SK-N-SH (cell line): Measurements from ENCODE around the gene ADAM11. TPM values are rescaled to one million over a fixed set of nuclear protein-coding genes. Genes with fewer than 3 reads are reported as not detected.

Experiments used
- ELF1 ChIP-seq: IDR thresholded peaks from 2 replicates; pipeline ENCODE4 v1.4.0; 2012
- IRF3 ChIP-seq: fragments of 150-350 bp; IDR thresholded peaks from 2 replicates; pipeline ENCODE4 v1.6.1; 2016; ENCODE audit warnings: mild to moderate bottlenecking, low read depth, low read length
- MEF2A ChIP-seq: IDR thresholded peaks from 2 replicates; pipeline ENCODE4 v1.4.0; 2012; ENCODE audit warnings: low read depth, borderline replicate concordance
- NRF1 ChIP-seq: IDR thresholded peaks from 2 replicates; pipeline ENCODE4 v1.6.1; 2012; ENCODE audit warnings: low read depth, mild to moderate bottlenecking, low read length
- PBX3 ChIP-seq: IDR thresholded peaks from 2 replicates; pipeline ENCODE4; 2012
- POLR2AphosphoS5 ChIP-seq: IDR thresholded peaks from 2 replicates; pipeline ENCODE4 v1.6.1; 2012; ENCODE audit warnings: low read depth, low read length
- REST ChIP-seq: IDR thresholded peaks from 2 replicates; pipeline ENCODE4 v1.6.1; 2012; ENCODE audit warnings: mild to moderate bottlenecking, low read depth, low read length, moderate library complexity
- RXRA ChIP-seq: IDR thresholded peaks from 2 replicates; pipeline ENCODE4 v1.4.0; 2012; ENCODE audit warnings: low read depth, mild to moderate bottlenecking, borderline replicate concordance
- SIN3A ChIP-seq: IDR thresholded peaks from 2 replicates; pipeline ENCODE4 v1.6.1; 2012; ENCODE audit warnings: low read depth, mild to moderate bottlenecking, low read length, moderate library complexity, borderline replicate concordance
- TAF1 ChIP-seq: IDR thresholded peaks from 2 replicates; pipeline ENCODE4 v1.6.1; 2012; ENCODE audit warnings: low read depth, mild to moderate bottlenecking, low read length, moderate library complexity, borderline replicate concordance
- USF2 ChIP-seq: fragments of 150-350 bp; IDR thresholded peaks from 2 replicates; pipeline ENCODE4 v1.6.1; 2017; ENCODE audit warnings: antibody characterized with exemption, low read length, low read depth, borderline replicate concordance
- YY1 ChIP-seq: IDR thresholded peaks from 2 replicates; pipeline ENCODE4 v1.4.0; 2012; ENCODE audit warnings: low read depth, mild to moderate bottlenecking
- polyA plus RNA-seq, 3 experiments: library from polyadenylated mRNA; depleted of rRNA; stranded (reverse); fragments of >200 nt; gene quantifications; 2 replicates each; pipeline ENCODE4 v1.2.3, GENCODE V29; 2012

The ADAM11 gene
- polyA plus RNA-seq, 1 of the 3 experiments (the other 2 are of a cell fraction): 2.5 TPM

- peak; percentile 50; the same call in 1 of the 2 replicates for TF ChIP-seq NRF1
- TF ChIP-seq SIN3A: peak; percentile 0; the same call in 1 of the 2 replicates
- no peak for TF ChIP-seq PBX3
- TF ChIP-seq REST: no peak
- no peak for TF ChIP-seq YY1
- TF ChIP-seq RXRA: no peak
- TF ChIP-seq POLR2AphosphoS5: 0 out of 2 replicates have a peak, but pooled peaks have one; percentile 2
- TF ChIP-seq TAF1: peak; percentile 5; the same call in 1 of the 2 replicates
- TF ChIP-seq IRF3: no peak
- no peak for TF ChIP-seq USF2
- TF ChIP-seq ELF1: no peak
- TF ChIP-seq MEF2A: no peak
- TF ChIP-seq, all 33 proteins: peak for 5
Observed at GRCh38 chr17:44829523-44830358, 71.0 kb downstream of the ADAM11 start, which contains the start of gene GJC1 (continued).
